ENCODE data around the gene TAF4.

TAF4 gene

GRCh38 chr20:62066339-62066982 lies 780 bp upstream of the TAF4 start:
- Histone ChIP-seq H3F3A (ENCODE audit: insufficient read depth, low read length) (peaks cover 3% of the 10 kb centered on the region; the same call in 1 of the 2 replicates), H2AFZ (ENCODE audit: low read length) (peak overlapping the region; percentile 90), H3K4me1 (ENCODE audit: low read length) (peaks cover 6% of the 10 kb centered on the region), H3K4me3 (ENCODE audit: low read length) (peak overlapping the region; percentile 79), H4K20me1 (ENCODE audit: insufficient read depth, low read length) (no peaks in the 10 kb centered on the region; the same call in 1 of the 2 replicates), H3K79me2 (ENCODE audit: low read length) (peaks cover 29% of the 10 kb centered on the region), H3K27me3 (replicated peaks; ENCODE audit: insufficient read depth, low read length) (peaks cover 22% of the 10 kb centered on the region), H3K27ac (ENCODE audit: low read length) (no peak overlapping the region), H3K9ac (ENCODE audit: low read length) (peak overlapping the region; percentile 66; the same call in 1 of the 2 replicates), H3K36me3 (replicated peaks; ENCODE audit: insufficient read depth, low read length) (no peaks in the 10 kb centered on the region), H3K9me2 (replicated peaks; ENCODE audit: insufficient read depth, low read length) (no peaks in the 10 kb centered on the region), H3K4me2 (ENCODE audit: low read depth, low read length) (peak overlapping the region; percentile 92), H3K9me3 (replicated peaks; ENCODE audit: insufficient read depth, low read length) (no peaks in the 10 kb centered on the region)
- no peak for TF ChIP-seq EZH2 (optimal IDR thresholded peaks at IDR 0.05; ENCODE audit: low read depth, low read length)
- no peak for TF ChIP-seq CTCF (IDR thresholded peaks at IDR 0.05; ENCODE audit: low read length)
- TF ChIP-seq EZH2phosphoT487 (IDR thresholded peaks at IDR 0.05; ENCODE audit: low read length): no peak
- peak; percentile 37 for DNase-seq

- H3K36me3 ChIP-seq (replicated peaks; ENCODE audit: insufficient read depth, low read length): no peaks in the 10 kb centered on the region
- H3K79me2 ChIP-seq (ENCODE audit: low read length): peaks cover 44% of the 10 kb centered on the region
- no peaks in the 10 kb centered on the region for H3K9me2 ChIP-seq (replicated peaks; ENCODE audit: insufficient read depth, low read length)
- no peaks in the 10 kb centered on the region for H3K9me3 ChIP-seq (replicated peaks; ENCODE audit: insufficient read depth, low read length)
- TF ChIP-seq CTCF (IDR thresholded peaks at IDR 0.05; ENCODE audit: low read length) (no peak), EZH2 (optimal IDR thresholded peaks at IDR 0.05; ENCODE audit: low read depth, low read length) (no peak), EZH2phosphoT487 (IDR thresholded peaks at IDR 0.05; ENCODE audit: low read length) (no peak)
- peak; percentile 21 for DNase-seq
- H3K9ac ChIP-seq (ENCODE audit: low read length): no peak overlapping the region
- no peak overlapping the region for H2AFZ ChIP-seq (ENCODE audit: low read length)
- H3K27me3 ChIP-seq (replicated peaks; ENCODE audit: insufficient read depth, low read length): peaks cover 16% of the 10 kb centered on the region
- peak overlapping the region; percentile 41; the same call in 1 of the 2 replicates for H3K4me3 ChIP-seq (ENCODE audit: low read length)
- H3K4me1 ChIP-seq (ENCODE audit: low read length): peaks cover 6% of the 10 kb centered on the region
- no peak overlapping the region for H3K4me2 ChIP-seq (ENCODE audit: low read depth, low read length)
- no peak overlapping the region for H3K27ac ChIP-seq (ENCODE audit: low read length)
- peaks cover 4% of the 10 kb centered on the region; the same call in 1 of the 2 replicates for H4K20me1 ChIP-seq (ENCODE audit: insufficient read depth, low read length)
- H3F3A ChIP-seq (ENCODE audit: insufficient read depth, low read length): peaks cover 3% of the 10 kb centered on the region; the same call in 1 of the 2 replicates
These were observed 659 bp downstream of the TAF4 start for GRCh38 chr20:62064770-62065673.

- H3K9me3 ChIP-seq (replicated peaks; ENCODE audit: insufficient read depth, low read length): no peaks in the 10 kb centered on the region
- TF ChIP-seq CTCF (IDR thresholded peaks at IDR 0.05; ENCODE audit: low read length) (no peak), EZH2phosphoT487 (IDR thresholded peaks at IDR 0.05; ENCODE audit: low read length) (no peak), EZH2 (optimal IDR thresholded peaks at IDR 0.05; ENCODE audit: low read depth, low read length) (no peak)
- DNase-seq: no peak
- no peaks in the 10 kb centered on the region for H3K9me2 ChIP-seq (replicated peaks; ENCODE audit: insufficient read depth, low read length)
- peaks cover 4% of the 10 kb centered on the region; the same call in 1 of the 2 replicates for H4K20me1 ChIP-seq (ENCODE audit: insufficient read depth, low read length)
- peaks cover 52% of the 10 kb centered on the region for H3K79me2 ChIP-seq (ENCODE audit: low read length)
- no peaks in the 10 kb centered on the region for H3K36me3 ChIP-seq (replicated peaks; ENCODE audit: insufficient read depth, low read length)
- H3K27me3 ChIP-seq (replicated peaks; ENCODE audit: insufficient read depth, low read length): peaks cover 11% of the 10 kb centered on the region; the same call in 1 of the 2 replicates
- no peak overlapping the region for H3K4me2 ChIP-seq (ENCODE audit: low read depth, low read length)
- no peak overlapping the region for H3K4me3 ChIP-seq (ENCODE audit: low read length)
- H3K27ac ChIP-seq (ENCODE audit: low read length): no peak overlapping the region
- H3K4me1 ChIP-seq (ENCODE audit: low read length): peaks cover 6% of the 10 kb centered on the region
- H3K9ac ChIP-seq (ENCODE audit: low read length): no peak overlapping the region
- H3F3A ChIP-seq (ENCODE audit: insufficient read depth, low read length): peaks cover 3% of the 10 kb centered on the region; the same call in 1 of the 2 replicates
- H2AFZ ChIP-seq (ENCODE audit: low read length): no peak overlapping the region
These were observed 1.5 kb downstream of the TAF4 start for GRCh38 chr20:62063981-62064769.
